GM12873 (cell line): Measurements from ENCODE around the gene CYP3A7.

Experiments
- TF ChIP-seq, protein P1 (sequence below): IDR thresholded peaks from 2 replicates; pipeline ENCODE4 v1.5.1; 2012; ENCODE audit warnings: low read depth, mild to moderate bottlenecking, moderate library complexity, low read length, control low read depth; ENCODE audit not compliant: insufficient read depth; ENCODE audit errors: missing control alignments

The CYP3A7 gene

DNA sequence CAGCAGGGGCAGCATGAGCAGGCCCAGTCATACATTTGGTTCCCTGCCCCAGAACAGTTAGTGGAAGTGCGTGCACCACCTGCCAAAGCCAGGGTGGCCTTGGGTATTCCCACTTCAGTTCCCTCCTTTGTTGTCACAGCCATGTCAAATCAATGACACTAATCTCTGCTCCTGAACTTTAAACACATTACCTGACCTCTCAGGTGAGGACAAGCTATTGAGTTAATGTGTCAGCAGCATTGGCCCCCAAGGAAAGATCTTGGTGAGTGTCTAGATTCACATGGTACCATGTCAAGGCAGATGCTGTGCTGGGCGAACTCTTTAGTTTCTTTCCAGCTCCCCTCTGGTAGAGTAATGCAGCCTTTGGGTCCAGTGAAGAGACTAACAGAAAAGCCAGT is 57.3 kb downstream of the CYP3A7 start:
- TF ChIP-seq, protein P1, sequence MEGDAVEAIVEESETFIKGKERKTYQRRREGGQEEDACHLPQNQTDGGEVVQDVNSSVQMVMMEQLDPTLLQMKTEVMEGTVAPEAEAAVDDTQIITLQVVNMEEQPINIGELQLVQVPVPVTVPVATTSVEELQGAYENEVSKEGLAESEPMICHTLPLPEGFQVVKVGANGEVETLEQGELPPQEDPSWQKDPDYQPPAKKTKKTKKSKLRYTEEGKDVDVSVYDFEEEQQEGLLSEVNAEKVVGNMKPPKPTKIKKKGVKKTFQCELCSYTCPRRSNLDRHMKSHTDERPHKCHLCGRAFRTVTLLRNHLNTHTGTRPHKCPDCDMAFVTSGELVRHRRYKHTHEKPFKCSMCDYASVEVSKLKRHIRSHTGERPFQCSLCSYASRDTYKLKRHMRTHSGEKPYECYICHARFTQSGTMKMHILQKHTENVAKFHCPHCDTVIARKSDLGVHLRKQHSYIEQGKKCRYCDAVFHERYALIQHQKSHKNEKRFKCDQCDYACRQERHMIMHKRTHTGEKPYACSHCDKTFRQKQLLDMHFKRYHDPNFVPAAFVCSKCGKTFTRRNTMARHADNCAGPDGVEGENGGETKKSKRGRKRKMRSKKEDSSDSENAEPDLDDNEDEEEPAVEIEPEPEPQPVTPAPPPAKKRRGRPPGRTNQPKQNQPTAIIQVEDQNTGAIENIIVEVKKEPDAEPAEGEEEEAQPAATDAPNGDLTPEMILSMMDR, result no peak

DNA sequence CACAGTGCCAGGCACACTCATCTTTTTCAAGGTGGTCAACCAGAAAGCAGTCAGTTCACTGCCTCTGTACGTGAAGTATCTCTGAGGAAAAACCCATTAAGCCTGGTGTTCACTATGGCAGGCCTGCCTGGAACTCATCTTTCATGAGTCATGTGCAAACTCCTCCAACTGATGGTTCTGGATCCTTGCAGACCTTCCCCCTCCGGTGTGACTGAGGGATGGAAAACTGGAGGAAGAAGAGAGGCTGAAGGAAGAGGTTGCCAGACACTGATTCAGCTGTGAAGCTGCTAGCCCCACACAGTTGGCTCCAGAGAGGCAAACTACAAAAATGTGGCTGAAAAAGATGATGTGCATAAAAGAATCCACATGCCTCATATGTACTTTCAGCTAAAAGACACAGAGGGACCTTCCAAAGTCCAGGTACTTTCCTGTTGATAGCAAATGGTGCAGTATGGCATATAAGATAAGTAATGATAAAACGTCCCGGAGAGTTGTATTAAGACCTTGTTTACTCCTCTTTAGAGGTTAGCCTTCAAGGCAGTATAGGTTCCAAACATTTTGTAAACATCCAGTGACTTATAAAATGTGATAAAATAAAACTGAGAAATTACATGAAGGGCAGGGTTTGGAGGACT is 57.9 kb downstream of the CYP3A7 start:
- TF ChIP-seq, protein P1, result no peak

DNA sequence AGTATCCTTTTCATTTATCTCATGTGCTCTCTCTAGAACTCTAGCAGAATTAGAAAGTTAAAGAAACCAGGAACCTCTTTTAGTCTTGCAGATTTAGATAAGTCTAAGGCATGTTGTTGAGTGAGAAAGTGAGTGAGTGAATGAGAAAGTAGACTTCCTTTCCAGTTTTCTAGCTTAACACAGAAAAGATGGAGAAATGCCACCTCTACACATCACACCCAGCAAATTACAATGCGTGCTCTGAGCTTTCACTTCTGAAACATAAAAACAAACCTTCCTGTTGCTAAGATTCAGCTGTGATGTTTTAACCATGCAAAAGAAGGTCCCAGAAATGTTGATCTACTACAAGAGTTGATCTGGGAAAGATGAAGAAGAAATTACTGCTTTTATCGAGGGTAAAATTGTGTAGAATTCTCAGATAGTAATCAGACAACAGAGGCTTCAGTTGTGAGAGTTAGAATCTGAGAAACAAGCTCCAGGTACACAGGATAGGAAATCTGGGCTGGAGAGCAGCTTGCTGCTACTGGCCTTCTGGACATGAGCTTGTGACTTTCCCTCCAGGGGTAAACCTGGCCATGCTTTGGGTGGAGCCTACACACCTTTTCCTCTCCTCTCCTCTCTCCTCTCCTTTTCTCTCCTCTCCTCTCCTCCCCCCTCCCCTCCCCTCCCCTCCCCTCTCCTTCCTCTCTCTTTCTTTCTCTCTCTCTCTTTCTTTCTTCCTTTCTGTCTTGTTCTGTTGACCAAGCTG is 59.8 kb downstream of the CYP3A7 start:
- TF ChIP-seq, protein P1, result no peak

DNA sequence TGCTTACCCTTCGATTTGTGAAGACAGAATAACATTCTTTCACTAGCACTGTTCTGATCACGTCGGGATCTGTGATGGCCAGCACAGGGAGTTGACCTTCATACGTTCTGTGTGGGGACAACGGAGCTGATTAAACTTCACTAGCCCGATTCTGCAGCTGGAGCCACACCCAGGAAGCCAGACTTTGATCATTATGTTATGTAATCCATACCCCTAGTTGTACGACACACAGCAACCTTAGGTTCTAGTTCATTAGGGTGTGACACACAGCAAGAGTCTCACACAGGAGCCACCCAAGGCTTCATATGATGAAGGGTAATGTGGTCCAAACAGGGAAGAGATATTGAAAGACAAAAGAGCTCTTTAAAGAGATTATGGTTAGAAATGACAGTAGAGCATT is 62.4 kb downstream of the CYP3A7 start:
- TF ChIP-seq, protein P1, result no peak

DNA sequence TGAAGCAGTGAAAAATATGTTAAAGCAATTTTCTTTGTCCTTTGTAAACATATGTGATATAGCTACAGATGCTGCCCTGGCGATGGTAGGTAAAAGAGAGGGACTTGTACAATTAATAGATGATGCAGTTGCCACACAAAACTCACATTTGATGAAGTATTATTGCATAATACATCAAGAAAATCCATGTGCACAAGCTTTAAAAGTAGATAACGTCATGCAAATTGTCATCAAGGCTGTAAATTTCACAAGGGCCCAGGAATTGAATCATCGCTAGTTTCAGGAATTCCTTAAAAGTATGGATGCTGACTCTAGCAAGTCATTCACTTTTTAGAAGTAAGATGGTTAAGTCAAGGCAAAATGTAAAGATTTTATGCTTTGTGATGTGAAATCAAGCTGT is 65.2 kb downstream of the CYP3A7 start:
- TF ChIP-seq, protein P1, result no peak

DNA sequence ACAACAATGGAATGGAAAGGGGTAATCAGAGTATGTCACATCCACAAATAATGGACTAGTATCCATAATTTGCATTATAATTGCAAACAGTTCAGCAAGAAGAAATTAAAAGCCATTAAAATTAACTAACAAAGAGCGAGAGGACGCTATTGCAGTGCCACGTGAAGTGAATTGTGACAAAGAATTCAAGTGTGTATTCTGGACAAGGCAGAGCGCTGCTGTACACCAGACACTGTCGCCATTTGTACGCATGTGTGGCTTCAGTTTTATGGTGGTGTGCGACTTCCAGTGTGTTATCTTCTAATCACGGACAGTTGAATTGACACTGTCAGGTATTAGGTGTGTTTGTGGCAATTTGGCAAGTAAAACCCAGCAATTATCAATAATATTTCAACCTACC is 66.5 kb downstream of the CYP3A7 start:
- TF ChIP-seq, protein P1, result no peak

DNA sequence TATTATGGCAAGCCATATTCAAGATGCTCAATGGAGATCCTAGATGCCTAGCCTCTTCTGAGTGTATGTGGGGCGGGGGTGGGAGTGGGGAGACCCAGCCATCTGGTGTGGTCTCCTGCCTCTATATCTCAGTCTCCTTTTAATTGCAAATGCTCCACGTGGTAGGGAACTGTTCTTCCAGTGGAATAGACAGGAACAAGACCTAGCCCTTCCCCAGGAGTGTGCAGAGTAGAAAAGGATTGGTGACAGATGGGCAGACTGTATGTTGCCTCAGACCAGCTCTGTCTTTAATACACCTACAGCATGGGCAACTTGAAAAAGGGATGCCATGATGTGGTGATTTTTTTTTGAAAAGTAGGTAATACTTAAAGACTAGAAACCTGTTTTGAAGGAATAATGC is 67.8 kb downstream of the CYP3A7 start:
- TF ChIP-seq, protein P1, result no peak
